Measurements from ENCODE around the gene SH3RF1.

Gene SH3RF1

DNA sequence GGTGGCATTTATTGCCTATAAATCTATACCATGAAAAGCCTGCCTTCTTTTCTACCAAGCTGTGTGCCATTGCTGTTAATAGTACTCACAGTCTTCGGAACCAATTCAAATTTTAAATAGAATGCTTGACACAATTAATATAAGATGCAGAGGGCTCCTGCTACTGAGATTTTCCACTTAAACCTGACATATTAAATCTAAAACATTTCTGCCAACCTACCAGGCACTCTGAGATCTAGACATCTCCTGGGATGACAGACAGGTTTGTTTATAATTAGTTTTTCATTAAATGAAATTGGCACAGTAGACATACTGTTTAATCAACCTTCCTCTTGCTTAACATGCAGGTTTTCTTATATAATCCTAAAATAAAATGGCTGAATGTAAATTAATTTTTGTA is 143.4 kb downstream of the SH3RF1 start:
- DNase-seq: no peak

DNA sequence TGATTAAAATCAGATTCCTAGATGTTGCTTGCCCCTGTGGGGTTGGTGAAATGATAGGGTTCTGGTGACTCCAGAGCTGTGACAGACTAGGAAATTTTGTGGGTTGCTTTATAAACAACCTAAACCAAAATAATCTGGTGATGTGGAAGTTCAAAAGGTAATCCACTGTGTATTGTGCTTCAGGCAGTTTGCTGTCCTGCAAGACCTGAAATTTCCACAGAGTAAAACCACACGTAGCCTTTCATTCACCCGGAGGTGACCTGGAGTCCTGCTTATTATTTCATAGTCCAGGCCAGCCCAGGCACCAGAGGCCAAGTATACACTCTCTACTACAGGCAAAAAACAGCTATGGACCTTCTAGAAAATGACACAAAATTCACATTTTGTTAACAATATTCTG is 146.1 kb downstream of the SH3RF1 start:
- no peak for DNase-seq

GRCh38 chr4:169122422-169122821 is 148.3 kb downstream of the SH3RF1 start:
- DNase-seq: no peak

- no peak for DNase-seq
Observed at GRCh38 chr4:169121861-169122382, 148.8 kb downstream of the SH3RF1 start.

DNA sequence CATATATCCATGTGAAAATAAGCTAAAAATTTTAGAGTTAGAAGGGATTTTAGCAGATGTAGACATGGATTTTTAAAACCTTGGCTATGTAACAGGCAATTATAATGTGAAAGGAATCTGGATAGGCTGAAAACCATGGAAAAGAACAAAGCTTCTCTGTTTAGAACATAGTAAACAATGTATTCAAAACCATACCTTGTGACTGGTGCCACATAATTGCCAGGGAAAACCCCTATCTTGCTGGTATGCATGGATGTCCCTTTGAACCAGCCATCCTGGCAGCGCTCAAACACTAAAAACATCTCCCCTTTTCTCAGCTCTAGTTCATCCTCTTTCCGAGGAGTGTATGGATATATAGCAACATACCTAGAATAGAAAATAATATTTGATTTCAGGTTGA is 150.1 kb downstream of the SH3RF1 start:
- DNase-seq: no peak

DNA sequence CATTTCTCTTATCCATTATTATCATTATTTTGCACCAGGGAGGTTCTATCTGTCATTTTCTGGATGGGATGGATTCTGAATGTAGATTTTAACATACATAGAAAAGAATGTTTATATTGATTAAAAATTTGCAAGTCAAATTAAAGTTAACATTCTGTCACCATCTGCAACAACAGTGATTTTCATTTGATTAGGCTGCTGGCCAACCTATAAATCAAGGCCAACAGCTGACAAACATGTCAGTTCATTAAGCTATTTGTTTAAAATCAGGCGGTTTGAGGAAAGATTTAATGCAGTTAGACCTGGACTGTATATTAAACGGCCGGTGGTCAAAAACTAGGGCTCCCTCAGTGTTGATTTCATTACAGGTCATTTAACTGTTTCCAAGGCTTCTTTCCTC is 151.2 kb downstream of the SH3RF1 start:
- no peak for DNase-seq

DNA sequence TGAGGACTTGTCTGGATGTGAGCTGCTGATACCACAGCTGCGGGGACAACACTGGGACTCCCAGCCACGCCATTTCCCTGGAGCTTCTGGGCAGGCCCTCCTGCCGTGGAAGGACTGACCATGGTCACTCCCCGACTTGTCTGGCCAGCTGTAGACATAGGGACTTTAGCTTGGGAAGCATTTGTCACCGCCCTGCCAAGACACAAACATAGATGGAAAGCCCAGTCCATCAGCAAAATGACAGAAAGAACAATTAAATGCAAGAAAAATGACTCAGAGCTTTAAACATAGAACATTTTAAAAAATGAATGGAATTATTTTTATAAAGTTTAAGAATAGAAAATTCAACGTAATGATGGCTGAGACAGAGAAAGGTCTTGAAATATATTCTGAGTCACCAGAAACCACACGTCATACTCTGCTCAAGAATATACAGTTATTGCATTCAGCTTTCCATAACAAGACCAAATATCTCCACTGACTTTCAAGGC is 153.1 kb downstream of the SH3RF1 start:
- DNase-seq: no peak

GRCh38 chr4:169116270-169116901 is 154.4 kb downstream of the SH3RF1 start:
- DNase-seq: no peak

DNA sequence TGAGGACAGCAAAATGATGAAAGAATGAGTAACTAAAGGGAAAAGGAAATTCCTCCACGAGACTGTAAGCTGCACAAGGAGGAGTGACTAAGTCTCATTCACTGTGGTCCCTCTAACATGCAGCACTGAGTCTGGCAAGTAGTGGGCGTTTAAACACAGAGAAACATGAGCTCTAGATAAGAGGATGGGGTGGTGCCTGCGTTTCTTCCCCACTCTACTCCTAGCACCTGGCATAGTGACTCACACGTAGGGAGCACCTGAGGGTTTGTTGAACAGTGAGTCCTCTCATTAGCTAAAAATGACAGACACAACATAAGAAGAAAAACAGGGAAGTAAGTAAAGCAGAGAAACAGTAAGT is 154.9 kb downstream of the SH3RF1 start:
- DNase-seq: no peak

DNA sequence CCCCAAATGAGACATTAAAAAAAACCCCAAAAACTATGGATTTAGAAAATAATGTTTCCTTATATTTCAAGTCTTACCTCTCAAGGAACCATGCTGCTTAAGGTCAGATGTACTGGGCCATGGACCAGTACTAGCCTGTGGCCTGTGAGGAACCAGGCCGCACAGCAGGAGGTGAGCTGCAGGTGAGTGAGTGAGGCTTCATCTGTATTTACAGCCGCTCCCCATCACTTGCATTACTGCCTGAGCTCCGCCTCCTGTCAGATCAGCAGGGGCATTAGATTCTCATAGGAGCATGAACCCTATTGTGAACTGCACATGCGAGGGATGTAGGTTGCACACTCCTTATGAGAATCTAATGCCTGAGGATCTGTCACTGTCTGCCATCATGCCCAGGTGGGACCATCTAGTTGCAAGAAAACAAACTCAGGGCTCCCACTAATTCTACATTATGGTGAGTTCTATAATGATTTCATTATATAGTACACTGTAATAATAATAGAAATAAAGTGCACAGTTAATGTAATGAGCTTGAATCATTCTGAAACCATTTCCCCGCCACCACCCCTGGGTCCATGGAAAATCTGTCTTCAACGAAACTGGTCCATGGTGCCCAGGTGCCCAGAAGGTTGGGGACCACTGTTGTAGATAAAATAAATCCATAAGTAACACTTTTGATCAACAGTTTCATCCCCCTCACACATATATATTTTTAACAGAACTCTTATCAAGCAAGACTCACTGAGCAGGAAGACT is 155.4 kb downstream of the SH3RF1 start:
- DNase-seq: no peak

DNA sequence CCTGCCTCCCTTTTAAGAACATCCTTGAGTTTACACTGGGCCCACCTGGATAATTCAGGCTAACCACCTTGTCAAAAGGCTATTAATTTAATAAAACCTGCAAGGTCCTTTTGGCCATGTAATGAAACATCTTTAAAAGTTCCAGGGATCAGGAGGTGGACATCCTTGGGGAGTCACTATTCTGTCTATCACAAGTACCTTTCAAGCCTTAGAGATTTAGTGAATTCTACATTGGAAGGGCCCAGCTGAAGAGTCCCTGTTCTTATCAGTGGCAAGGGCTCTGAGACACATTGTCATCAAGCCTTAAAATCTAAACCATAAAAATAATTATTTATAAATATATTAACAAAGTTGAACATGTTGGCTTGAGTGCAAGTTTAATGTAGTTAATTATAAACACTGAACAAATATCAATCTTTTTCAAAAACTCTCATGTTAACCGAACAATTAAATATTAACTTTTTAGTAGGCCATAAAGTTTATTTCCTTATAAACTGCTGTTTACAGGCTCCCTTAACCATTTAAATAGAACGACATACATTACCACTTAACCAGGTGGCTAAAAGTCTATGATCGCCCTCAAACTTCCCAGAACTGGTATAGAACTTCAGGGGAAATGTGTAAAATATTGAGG is 156.3 kb downstream of the SH3RF1 start:
- DNase-seq: no peak

- no peak for DNase-seq
Observed at GRCh38 chr4:169110633-169111032, 160.1 kb downstream of the SH3RF1 start.

- DNase-seq: no peak
Observed at GRCh38 chr4:169109035-169109675, 161.6 kb downstream of the SH3RF1 start.

DNA sequence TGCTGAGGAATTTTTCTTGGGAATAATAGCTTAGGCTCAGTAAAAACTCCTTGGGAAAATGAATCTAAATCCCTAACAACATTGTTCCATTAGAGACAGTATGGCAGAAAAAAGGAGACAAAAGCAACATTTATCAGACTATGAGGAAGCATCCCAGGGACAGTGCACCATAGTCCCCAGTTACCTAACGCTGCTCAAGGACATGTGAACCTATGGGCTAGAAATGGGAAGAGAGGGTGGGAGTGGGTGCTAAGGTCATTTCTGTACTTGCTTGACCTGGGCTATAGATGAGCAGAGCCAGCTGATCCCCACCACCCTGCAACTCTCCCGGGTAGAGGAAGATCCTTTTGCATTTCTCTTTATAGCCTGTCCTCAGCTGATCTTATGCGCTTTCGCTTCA is 162.5 kb downstream of the SH3RF1 start:
- no peak for DNase-seq

- DNase-seq: no peak
Observed at GRCh38 chr4:169107528-169107927, 163.2 kb downstream of the SH3RF1 start.

- DNase-seq: no peak
Observed at GRCh38 chr4:169106696-169107229, 164.0 kb downstream of the SH3RF1 start.

GRCh38 chr4:169105620-169106019 is 165.1 kb downstream of the SH3RF1 start:
- DNase-seq: no peak

- no peak for DNase-seq
Observed at GRCh38 chr4:169103966-169104412, 166.8 kb downstream of the SH3RF1 start.

DNA sequence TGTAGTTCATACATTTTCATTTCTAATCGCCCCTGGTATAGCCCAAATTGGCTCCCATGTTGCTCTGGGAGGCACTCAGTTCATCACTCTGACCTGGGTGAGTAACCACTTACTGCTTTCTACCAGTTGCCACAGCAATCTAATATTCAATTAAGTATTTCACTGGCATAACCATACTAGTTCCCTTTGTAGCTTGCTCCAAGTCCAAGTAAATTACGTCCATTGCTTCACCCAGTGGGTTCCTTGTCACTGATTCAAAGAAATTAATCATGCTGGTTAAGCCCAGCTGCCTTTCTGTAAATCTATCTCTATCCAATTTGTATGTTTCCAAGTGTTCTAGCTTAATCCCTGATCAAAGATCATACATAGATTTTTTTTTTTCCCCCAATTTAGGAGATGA is 168.7 kb downstream of the SH3RF1 start:
- no peak for DNase-seq

DNA sequence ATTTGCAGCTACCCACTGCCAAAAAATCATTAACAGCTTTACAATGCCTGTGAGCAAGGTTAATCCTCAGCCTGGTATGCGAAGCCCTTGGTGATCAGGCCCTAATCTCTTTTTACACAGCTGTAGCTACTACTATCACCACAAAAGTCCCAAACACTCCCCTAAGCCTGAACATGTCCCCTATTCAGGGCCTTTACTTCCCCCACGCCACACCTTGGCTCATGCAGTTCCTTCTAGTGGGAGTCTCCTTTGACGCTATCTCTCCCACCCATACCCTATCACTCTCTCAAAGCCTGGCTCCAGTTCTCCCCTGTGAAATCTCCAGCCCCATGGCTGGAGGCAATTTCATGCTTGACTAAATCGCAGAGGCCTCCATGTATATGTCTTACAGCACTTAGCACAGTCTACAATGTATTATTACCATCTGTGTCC is 170.1 kb downstream of the SH3RF1 start:
- DNase-seq: no peak

- DNase-seq: no peak
Observed at GRCh38 chr4:169099771-169100180, 171.0 kb downstream of the SH3RF1 start.

DNA sequence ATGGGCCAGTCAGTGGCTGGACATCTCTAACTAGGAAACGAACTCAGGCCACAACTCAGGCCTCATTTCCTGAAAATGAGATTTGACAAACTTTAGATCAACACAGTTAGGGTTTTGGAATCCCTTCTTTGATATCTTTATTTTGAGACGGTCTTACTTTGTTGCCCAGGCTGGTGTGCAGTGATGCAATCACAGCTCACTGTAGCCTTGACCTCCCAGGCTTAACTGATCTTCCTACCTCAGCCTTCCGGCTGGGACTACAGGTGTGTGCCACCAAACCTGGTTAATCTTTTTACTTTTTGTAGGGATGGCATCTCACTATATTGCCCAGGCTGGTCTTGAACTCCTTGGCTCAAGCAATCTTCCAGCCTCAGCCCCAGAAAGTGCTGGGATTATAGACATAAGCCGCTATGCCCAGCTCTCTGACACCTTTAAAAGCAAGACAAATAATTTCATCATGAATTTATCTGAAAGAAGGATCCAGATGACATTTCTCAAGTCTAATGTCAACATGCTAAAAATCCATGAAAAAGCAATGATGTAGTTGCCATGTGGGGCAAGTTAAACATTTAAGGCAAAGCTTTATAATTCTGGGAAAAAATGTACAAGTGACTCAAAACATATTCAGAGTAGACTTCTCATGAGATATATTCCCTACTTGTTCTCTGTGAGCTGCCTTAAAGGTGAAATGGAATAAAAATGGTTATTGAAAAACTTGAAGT is 171.6 kb downstream of the SH3RF1 start:
- no peak for DNase-seq
